HG02588 (cell line): ENCODE measurements around the gene CERS2.

ENCODE experiments used
- ATAC-seq: cut with Tn5 transposase; IDR thresholded peaks from one replicate; pipeline ENCODE4 v1.9.1; 2021; ENCODE audit warnings: mild to moderate bottlenecking, moderate library complexity; ENCODE audit not compliant: unreplicated experiment

CERS2 gene

GRCh38 chr1:150974580-150975478 is at the start of gene CERS2:
Gene CERS2, minus strand, starts transcription at chr1:150974835. Its CDS starts 5,745 bp downstream, at chr1:150969090.
- peak; percentile 61 for ATAC-seq

- ATAC-seq, result no peak
These were observed 38.9 kb upstream of the CERS2 start for GRCh38 chr1:151013518-151013917.

- ATAC-seq, result no peak
These were observed 38.2 kb upstream of the CERS2 start for GRCh38 chr1:151012684-151013471.

- ATAC-seq, result no peak
These were observed 36.7 kb upstream of the CERS2 start for GRCh38 chr1:151011154-151011850.

GRCh38 chr1:151010346-151010726 is 35.7 kb upstream of the CERS2 start:
- no peak for ATAC-seq

GRCh38 chr1:151009674-151010345 is 35.2 kb upstream of the CERS2 start:
- no peak for ATAC-seq

GRCh38 chr1:151009206-151009587 is 34.6 kb upstream of the CERS2 start:
- ATAC-seq, result no peak

GRCh38 chr1:151008244-151009205 is 33.9 kb upstream of the CERS2 start, which contains the start of gene PRUNE1:
Gene PRUNE1, plus strand, starts transcription at chr1:151008449. Its CDS starts 184 bp downstream, at chr1:151008633.
- peak; percentile 75 for ATAC-seq

- ATAC-seq, result no peak
These were observed 33.2 kb upstream of the CERS2 start for GRCh38 chr1:151007853-151008243.

GRCh38 chr1:151006327-151007052 is 31.9 kb upstream of the CERS2 start, which contains the start of gene MINDY1:
Gene MINDY1, minus strand, starts transcription at chr1:151006902. Its CDS starts 4,285 bp downstream, at chr1:151002617.
- no peak for ATAC-seq

- ATAC-seq, result no peak
These were observed 31.2 kb upstream of the CERS2 start for GRCh38 chr1:151005729-151006319.

GRCh38 chr1:151003180-151003579 is 28.5 kb upstream of the CERS2 start:
- no peak for ATAC-seq

GRCh38 chr1:151002611-151003010 is 28.0 kb upstream of the CERS2 start:
- ATAC-seq, result no peak

GRCh38 chr1:151002051-151002450 is 27.4 kb upstream of the CERS2 start:
- ATAC-seq, result no peak

GRCh38 chr1:151001602-151002001 is 27.0 kb upstream of the CERS2 start:
- no peak for ATAC-seq

GRCh38 chr1:151000408-151000807 is 25.8 kb upstream of the CERS2 start:
- no peak for ATAC-seq

GRCh38 chr1:150999926-151000325 is 25.3 kb upstream of the CERS2 start:
- ATAC-seq, result no peak

- ATAC-seq, result no peak
These were observed 24.5 kb upstream of the CERS2 start for GRCh38 chr1:150999051-150999674.
